NCI-H345 (cell line): ENCODE data around the gene TNRC6C.
"Not testable (repeated sequence)": the region's sequence is repeated elsewhere in the genome, so short reads cannot be mapped to it uniquely, and the experiment has no call there.

Experiments
- DNase-seq: peaks from one replicate; lab custom pipeline; 2025; lab: John Stamatoyannopoulos, UW

TNRC6C gene

GRCh38 chr17:77929871-77930436, 28.5 kb upstream of the TNRC6C start:
- no peak for DNase-seq

GRCh38 chr17:77930780-77931768, 27.4 kb upstream of the TNRC6C start:
- DNase-seq = no peak

GRCh38 chr17:77933777-77934398, 24.6 kb upstream of the TNRC6C start:
- no peak for DNase-seq

GRCh38 chr17:77935121-77935571, 23.4 kb upstream of the TNRC6C start:
- DNase-seq = no peak

GRCh38 chr17:77935744-77936143, 22.8 kb upstream of the TNRC6C start:
- DNase-seq = not testable (repeated sequence)

GRCh38 chr17:77936881-77937280, 21.6 kb upstream of the TNRC6C start:
- no peak for DNase-seq

- DNase-seq = no peak
Measured at GRCh38 chr17:77941004-77941403, 17.5 kb upstream of the TNRC6C start.

GRCh38 chr17:77942112-77942988, 16.2 kb upstream of the TNRC6C start:
- no peak for DNase-seq

GRCh38 chr17:77943971-77944370, 14.5 kb upstream of the TNRC6C start:
- DNase-seq = no peak

GRCh38 chr17:77944390-77945222, 13.9 kb upstream of the TNRC6C start:
- no peak for DNase-seq

GRCh38 chr17:77946900-77947645, 11.4 kb upstream of the TNRC6C start:
- DNase-seq = no peak

- DNase-seq = no peak
Measured at GRCh38 chr17:77948690-77949114, 9.8 kb upstream of the TNRC6C start.

GRCh38 chr17:77951123-77951522, 7.4 kb upstream of the TNRC6C start:
- no peak for DNase-seq

- DNase-seq = no peak
Measured at GRCh38 chr17:77952368-77952767, 6.1 kb upstream of the TNRC6C start.

GRCh38 chr17:77957235-77957856, 1.2 kb upstream of the TNRC6C start:
- no peak for DNase-seq

- no peak for DNase-seq
Measured at GRCh38 chr17:77958716-77959125, 218 bp downstream of the TNRC6C start.

GRCh38 chr17:77959126-77959925, 823 bp downstream of the TNRC6C start:
- DNase-seq = peak; percentile 44

GRCh38 chr17:77959926-77960521, 1.5 kb downstream of the TNRC6C start:
- peak; percentile 45 for DNase-seq
